Activated T-cell treated with anti-CD3 and anti-CD28 coated beads, Interleukin-2, amount 50 U/mL, for 72 hours (primary cell): ENCODE data around the gene CHSY3. TPM values are rescaled to one million over a fixed set of nuclear protein-coding genes. Genes with fewer than 3 reads are reported as not detected.

ENCODE experiments used
- ATAC-seq, 2 donors: fragments of 150-1000 bp; cut with Tn5 transposase; replicated peaks in 1 of 2; 2 replicates each; pipeline ENCODE4 v1.10.0; 2021; ENCODE audit warnings: moderate library complexity in 2 of 2, mild to moderate bottlenecking in 1 of 2
- DNase-seq, 2 donors: peaks; one replicate each; pipeline ENCODE4 v3.0.0; 2021 to 2022; ENCODE audit warnings: mixed read lengths in 1 of 2
- H3K27ac Mint-ChIP-seq: one replicate; pipeline ENCODE4 v1.8.0; 2022; ENCODE audit warnings: mild to moderate bottlenecking, moderate library complexity, mixed read lengths
- H3K27me3 Mint-ChIP-seq: one replicate; pipeline ENCODE4 v1.8.0; 2022; ENCODE audit warnings: low read depth, mixed read lengths
- H3K36me3 Mint-ChIP-seq, 2 donors: one replicate each; pipeline ENCODE4 v1.8.0; 2022; ENCODE audit warnings: mixed read lengths in 2 of 2, mild to moderate bottlenecking in 1 of 2; ENCODE audit not compliant: insufficient read depth in 2 of 2
- H3K4me1 Mint-ChIP-seq: one replicate; pipeline ENCODE4 v1.8.0; 2022; ENCODE audit warnings: low read depth, mixed read lengths
- H3K4me3 Mint-ChIP-seq, 2 donors: one replicate each; pipeline ENCODE4 v1.8.0; 2022; ENCODE audit warnings: mild to moderate bottlenecking in 2 of 2, mixed read lengths in 2 of 2, moderate library complexity in 2 of 2
- H3K9me3 Mint-ChIP-seq, 2 donors: one replicate each; pipeline ENCODE4 v1.8.0; 2022; ENCODE audit warnings: mixed read lengths in 2 of 2
- total RNA-seq, 2 donors: library from RNA; stranded (reverse); gene quantifications; one replicate each; pipeline ENCODE4 v1.2.3, GENCODE V29; 2022

CHSY3 gene
- total RNA-seq, 2 donors from 2014 or later = not detected

GRCh38 chr5:129963359-129963758 is 59.1 kb downstream of the CHSY3 start:
- Mint-ChIP-seq H3K9me3 (no peaks in the 10 kb centered on the region), H3K4me1 (no peaks in the 10 kb centered on the region), H3K36me3 (no peaks in the 10 kb centered on the region), H3K27ac (no peak overlapping the region), H3K27me3 (no peaks in the 10 kb centered on the region), H3K4me3 (no peak overlapping the region)
- DNase-seq (no peak), ATAC-seq (no peak)

- ATAC-seq (no peak), DNase-seq (no peak)
- no peak overlapping the region for H3K27ac Mint-ChIP-seq
- no peak overlapping the region for H3K4me3 Mint-ChIP-seq
- no peaks in the 10 kb centered on the region for H3K4me1 Mint-ChIP-seq
- H3K9me3 Mint-ChIP-seq = no peaks in the 10 kb centered on the region
- no peaks in the 10 kb centered on the region for H3K27me3 Mint-ChIP-seq
- no peaks in the 10 kb centered on the region for H3K36me3 Mint-ChIP-seq
Observed at GRCh38 chr5:129966071-129966470, 61.8 kb downstream of the CHSY3 start.

GRCh38 chr5:129971714-129972113 is 67.4 kb downstream of the CHSY3 start:
- Mint-ChIP-seq H3K4me1 (no peaks in the 10 kb centered on the region), H3K27me3 (no peaks in the 10 kb centered on the region), H3K4me3 (no peak overlapping the region), H3K36me3 (no peaks in the 10 kb centered on the region), H3K9me3 (peaks cover 0 to 2% of the 10 kb centered on the region in 2 donors), H3K27ac (no peak overlapping the region)
- DNase-seq = no peak
- ATAC-seq = no peak

GRCh38 chr5:129972465-129973141 is 68.3 kb downstream of the CHSY3 start:
- H3K4me1 Mint-ChIP-seq = no peaks in the 10 kb centered on the region
- ATAC-seq (no peak), DNase-seq (no peak)
- no peak overlapping the region for H3K4me3 Mint-ChIP-seq
- no peaks in the 10 kb centered on the region for H3K36me3 Mint-ChIP-seq
- H3K9me3 Mint-ChIP-seq = peaks cover 0 to 2% of the 10 kb centered on the region in 2 donors
- no peak overlapping the region for H3K27ac Mint-ChIP-seq
- no peaks in the 10 kb centered on the region for H3K27me3 Mint-ChIP-seq

GRCh38 chr5:129973716-129974426 is 69.6 kb downstream of the CHSY3 start:
- DNase-seq (no peak), ATAC-seq (no peak)
- Mint-ChIP-seq H3K27ac (no peak overlapping the region), H3K9me3 (peaks cover 0 to 2% of the 10 kb centered on the region in 2 donors), H3K4me1 (no peaks in the 10 kb centered on the region), H3K4me3 (no peak overlapping the region), H3K36me3 (no peaks in the 10 kb centered on the region), H3K27me3 (no peaks in the 10 kb centered on the region)

GRCh38 chr5:129977810-129978209 is 73.5 kb downstream of the CHSY3 start:
- ATAC-seq (no peak), DNase-seq (no peak)
- Mint-ChIP-seq H3K9me3 (peaks cover 0 to 2% of the 10 kb centered on the region in 2 donors), H3K4me1 (no peaks in the 10 kb centered on the region), H3K36me3 (no peaks in the 10 kb centered on the region), H3K27me3 (no peaks in the 10 kb centered on the region), H3K4me3 (no peak overlapping the region), H3K27ac (no peak overlapping the region)

GRCh38 chr5:129978270-129978669 is 74.0 kb downstream of the CHSY3 start:
- ATAC-seq (no peak), DNase-seq (no peak)
- no peaks in the 10 kb centered on the region for H3K27me3 Mint-ChIP-seq
- H3K4me3 Mint-ChIP-seq = no peak overlapping the region
- no peak overlapping the region for H3K27ac Mint-ChIP-seq
- H3K9me3 Mint-ChIP-seq = peaks cover 0 to 2% of the 10 kb centered on the region in 2 donors
- H3K36me3 Mint-ChIP-seq = no peaks in the 10 kb centered on the region
- no peaks in the 10 kb centered on the region for H3K4me1 Mint-ChIP-seq

- Mint-ChIP-seq H3K27ac (no peak overlapping the region), H3K4me1 (no peaks in the 10 kb centered on the region), H3K9me3 (peaks cover 15% of the 10 kb centered on the region in 2 donors), H3K27me3 (no peaks in the 10 kb centered on the region), H3K4me3 (no peak overlapping the region), H3K36me3 (no peaks in the 10 kb centered on the region)
- DNase-seq (no peak), ATAC-seq (no peak)
Observed at GRCh38 chr5:129988453-129988852, 84.2 kb downstream of the CHSY3 start.

GRCh38 chr5:129991780-129992179 is 87.5 kb downstream of the CHSY3 start:
- Mint-ChIP-seq H3K4me3 (no peak overlapping the region), H3K27ac (no peak overlapping the region), H3K36me3 (no peaks in the 10 kb centered on the region), H3K9me3 (peaks cover 2 to 6% of the 10 kb centered on the region in 2 donors), H3K4me1 (no peaks in the 10 kb centered on the region), H3K27me3 (no peaks in the 10 kb centered on the region)
- ATAC-seq (no peak), DNase-seq (no peak)

GRCh38 chr5:129996896-129997295 is 92.6 kb downstream of the CHSY3 start:
- Mint-ChIP-seq H3K4me1 (no peaks in the 10 kb centered on the region), H3K4me3 (no peak overlapping the region), H3K27me3 (no peaks in the 10 kb centered on the region), H3K27ac (no peak overlapping the region), H3K9me3 (peaks cover 1 to 2% of the 10 kb centered on the region in 2 donors), H3K36me3 (no peaks in the 10 kb centered on the region)
- no peak for ATAC-seq
- no peak for DNase-seq

- Mint-ChIP-seq H3K4me3 (no peak overlapping the region), H3K4me1 (no peaks in the 10 kb centered on the region), H3K36me3 (no peaks in the 10 kb centered on the region), H3K27ac (no peak overlapping the region), H3K9me3 (peaks cover 0 to 1% of the 10 kb centered on the region in 2 donors), H3K27me3 (no peaks in the 10 kb centered on the region)
- DNase-seq (no peak), ATAC-seq (no peak)
Observed at GRCh38 chr5:130000460-130000859, 96.2 kb downstream of the CHSY3 start.

GRCh38 chr5:130002183-130002582 is 97.9 kb downstream of the CHSY3 start:
- Mint-ChIP-seq H3K9me3 (peaks cover 0 to 1% of the 10 kb centered on the region in 2 donors), H3K4me1 (no peaks in the 10 kb centered on the region), H3K4me3 (no peak overlapping the region), H3K27ac (no peak overlapping the region), H3K36me3 (no peaks in the 10 kb centered on the region), H3K27me3 (no peaks in the 10 kb centered on the region)
- ATAC-seq (no peak), DNase-seq (no peak)

GRCh38 chr5:130002876-130003275 is 98.6 kb downstream of the CHSY3 start:
- H3K27ac Mint-ChIP-seq = no peak overlapping the region
- H3K4me3 Mint-ChIP-seq = no peak overlapping the region

GRCh38 chr5:130011986-130012385 is 107.7 kb downstream of the CHSY3 start:
- DNase-seq (no peak), ATAC-seq (no peak)
- Mint-ChIP-seq H3K4me1 (no peaks in the 10 kb centered on the region), H3K27me3 (no peaks in the 10 kb centered on the region), H3K27ac (no peak overlapping the region), H3K4me3 (no peak overlapping the region), H3K9me3 (peaks cover 10 to 14% of the 10 kb centered on the region in 2 donors), H3K36me3 (no peaks in the 10 kb centered on the region)

More at GRCh38 chr5:130002876-130003275, 98.6 kb downstream of the CHSY3 start:
- DNase-seq (no peak), ATAC-seq (no peak)
- Mint-ChIP-seq H3K36me3 (no peaks in the 10 kb centered on the region), H3K27me3 (no peaks in the 10 kb centered on the region), H3K9me3 (peaks cover under 1 to 2% of the 10 kb centered on the region in 2 donors), H3K4me1 (no peaks in the 10 kb centered on the region)
